OCI-LY7 (cell line): ENCODE measurements around the gene TCF12. TPM values are rescaled to one million over a fixed set of nuclear protein-coding genes. Genes with fewer than 3 reads are reported as not detected.

Source experiments
- BruUV-seq: library from RNA; stranded (reverse); fragments of 400-500 nt; replicated peaks from 2 replicates; lab custom pipeline; 2021; lab: Mats Ljungman, UMichigan
- CTCF ChIA-PET: fragments of 300-600 bp; sonication (Branson Sonifier 250); formaldehyde crosslinking; loops from one replicate; lab custom pipeline; 2022; ENCODE audit warnings: antibody characterized with exemption; ENCODE audit not compliant: unreplicated experiment; lab: Charles Lee
- POLR2A ChIA-PET: fragments of 300-600 bp; sonication (Branson Sonifier 250); formaldehyde crosslinking; loops from one replicate; lab custom pipeline; 2022; ENCODE audit warnings: antibody characterized with exemption; lab: Charles Lee
- DNase-seq: peaks from one replicate; pipeline ENCODE4 v3.0.0-alpha.2; 2015; ENCODE audit warnings: low spot score
- H2AFZ ChIP-seq: fragments of 200-600 bp; sonication (generic), shearing (Covaris generic); 2 replicates; pipeline ENCODE4 v1.6.1; 2014; ENCODE audit warnings: mild to moderate bottlenecking, antibody characterized with exemption, low read length, moderate library complexity
- H3K27ac ChIP-seq: fragments of 200-600 bp; sonication (generic); 2 replicates; pipeline ENCODE4 v1.5.1; 2014; ENCODE audit warnings: mixed run types, low read depth, mild to moderate bottlenecking, moderate library complexity, low read length, inconsistent platforms; ENCODE audit not compliant: poor library complexity, severe bottlenecking
- H3K36me3 ChIP-seq: fragments of 200-600 bp; sonication (generic); 2 replicates; pipeline ENCODE4 v1.6.1; 2014; ENCODE audit warnings: mild to moderate bottlenecking, antibody characterized with exemption, low read length, moderate library complexity, mixed read lengths; ENCODE audit not compliant: insufficient read depth
- H3K4me1 ChIP-seq: fragments of 200-600 bp; sonication (generic); 2 replicates; pipeline ENCODE4 v1.5.1; 2014; ENCODE audit warnings: mild to moderate bottlenecking, low read length; ENCODE audit not compliant: insufficient read depth, poor library complexity, severe bottlenecking
- H3K4me2 ChIP-seq: fragments of 200-600 bp; sonication (generic); 2 replicates; pipeline ENCODE4 v1.6.1; 2014; ENCODE audit warnings: mild to moderate bottlenecking, low read length
- H3K4me3 ChIP-seq: fragments of 200-600 bp; sonication (generic); 2 replicates; pipeline ENCODE4 v1.5.1; 2014; ENCODE audit warnings: mild to moderate bottlenecking, low read depth, low read length; ENCODE audit not compliant: poor library complexity, severe bottlenecking
- H3K79me2 ChIP-seq: fragments of 200-600 bp; sonication (generic); 2 replicates; pipeline ENCODE4 v1.6.1; 2016; ENCODE audit warnings: low read depth, mild to moderate bottlenecking, low read length, moderate library complexity, mixed read lengths; ENCODE audit not compliant: insufficient read depth
- H3K9me2 ChIP-seq: fragments of 200-600 bp; sonication (generic); 2 replicates; pipeline ENCODE4 v1.6.1; 2016; ENCODE audit warnings: mild to moderate bottlenecking, low read length, mixed read lengths; ENCODE audit not compliant: insufficient read depth
- H3K9me3 ChIP-seq: fragments of 200-600 bp; sonication (generic); 2 replicates; pipeline ENCODE4 v1.6.1; 2014; ENCODE audit warnings: mild to moderate bottlenecking, mixed run types, low read length, mixed read lengths
- H4K20me1 ChIP-seq: fragments of 200-600 bp; sonication (generic); 2 replicates; pipeline ENCODE4 v1.6.1; 2014; ENCODE audit warnings: mild to moderate bottlenecking, antibody characterized with exemption, low read length, moderate library complexity, mixed read lengths; ENCODE audit not compliant: insufficient read depth
- CTCF ChIP-seq: fragments of 200-600 bp; sonication (generic); conservative IDR thresholded peaks from 2 replicates; pipeline ENCODE4 v1.5.1; 2014; ENCODE audit warnings: mild to moderate bottlenecking, antibody characterized with exemption, low read length, moderate library complexity, mixed read lengths
- EZH2phosphoT487 ChIP-seq: fragments of 200-600 bp; sonication (generic); IDR thresholded peaks from 2 replicates; pipeline ENCODE4 v1.6.1; 2018; ENCODE audit warnings: low read depth, borderline replicate concordance, mild to moderate bottlenecking, mixed run types, antibody characterized with exemption, low read length, moderate library complexity, mixed read lengths
- intact Hi-C: fragments of 100-400 bp; cut with micrococcal nuclease; formaldehyde crosslinking; loops from one replicate; pipeline ENCODE4 v1.10.0; 2022; ENCODE audit not compliant: unreplicated experiment
- total RNA-seq, 2 experiments: library from RNA; depleted of rRNA in 1 of 2; stranded (reverse); fragments of >200 nt in 1 of 2; shearing (Covaris generic) in 1 of 2; gene quantifications; 2 replicates each; pipeline ENCODE4 v1.2.3, GENCODE V29; 2014 to 2022

TCF12 gene
- total RNA-seq, 2 experiments from 2014 or later = 51.6 to 139 TPM

- Histone ChIP-seq H3K9me2 (no peaks in the 10 kb centered on the region), H4K20me1 (no peaks in the 10 kb centered on the region), H3K4me1 (peaks cover 4% of the 10 kb centered on the region), H3K9me3 (no peaks in the 10 kb centered on the region), H3K36me3 (no peaks in the 10 kb centered on the region), H3K27ac (no peak overlapping the region), H2AFZ (no peak overlapping the region), H3K79me2 (no peaks in the 10 kb centered on the region), H3K4me2 (no peak overlapping the region), H3K4me3 (no peak overlapping the region)
- no TSS peak for BruUV-seq
- POLR2A ChIA-PET = interaction anchor here (0.6 to 1.3 kb wide), 4 partner anchors 40 to 755 kb away, joined by 3 to 5 read pairs (median 3); no protein-coding TSS in a partner anchor
- DNase-seq = no peak
- TF ChIP-seq EZH2phosphoT487 = no peak
- TF ChIP-seq CTCF = no peak
- intact Hi-C loops = no loop called here
- CTCF ChIA-PET = no interaction called here
Observed at GRCh38 chr15:57220205-57220604, 301.8 kb downstream of the TCF12 start.

GRCh38 chr15:57221134-57221533 is 302.7 kb downstream of the TCF12 start:
- CTCF ChIA-PET = no interaction called here
- Histone ChIP-seq H3K79me2 (no peaks in the 10 kb centered on the region), H2AFZ (no peak overlapping the region), H3K9me2 (no peaks in the 10 kb centered on the region), H3K9me3 (no peaks in the 10 kb centered on the region), H3K27ac (no peak overlapping the region), H3K4me3 (no peak overlapping the region), H3K36me3 (no peaks in the 10 kb centered on the region), H4K20me1 (no peaks in the 10 kb centered on the region), H3K4me1 (peaks cover 4% of the 10 kb centered on the region), H3K4me2 (no peak overlapping the region)
- TF ChIP-seq EZH2phosphoT487 (no peak), CTCF (no peak)
- intact Hi-C loops = no loop called here
- POLR2A ChIA-PET = interaction anchor here (1.3 kb wide), 1 partner anchor 39 kb away, joined by 5 read pairs; no protein-coding TSS in a partner anchor
- no peak for DNase-seq
- BruUV-seq = no TSS peak

DNA sequence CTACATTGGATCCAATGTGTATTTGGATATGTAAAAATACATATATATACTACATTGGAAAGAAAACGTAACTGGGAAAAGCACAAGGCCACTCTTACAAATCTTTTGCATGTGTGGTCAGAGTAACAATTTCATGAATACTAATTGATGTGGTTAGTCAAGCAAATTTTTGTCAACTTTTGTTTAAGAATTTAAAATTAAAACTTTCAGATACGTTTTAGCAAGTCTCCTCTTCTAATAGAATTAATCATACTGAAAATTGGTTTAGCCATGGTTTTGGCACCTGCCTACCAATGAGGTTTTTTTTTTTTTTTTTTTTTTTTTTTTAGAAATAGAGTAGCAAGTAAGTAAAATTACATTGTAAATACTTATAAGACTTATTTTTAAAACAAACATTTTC is 304.9 kb downstream of the TCF12 start:
- H2AFZ ChIP-seq = no peak overlapping the region
- ChIA-PET POLR2A (interaction anchor here (0.8 kb wide), 1 partner anchor 13 kb away, joined by 4 read pairs; no protein-coding TSS in a partner anchor), CTCF (no interaction called here)
- TF ChIP-seq CTCF (no peak), EZH2phosphoT487 (no peak)
- no peaks in the 10 kb centered on the region for H3K36me3 ChIP-seq
- no peak for DNase-seq
- no peak overlapping the region for H3K4me2 ChIP-seq
- no peak overlapping the region for H3K4me3 ChIP-seq
- no peaks in the 10 kb centered on the region for H4K20me1 ChIP-seq
- peaks cover 4% of the 10 kb centered on the region for H3K4me1 ChIP-seq
- H3K27ac ChIP-seq = no peak overlapping the region
- BruUV-seq = no TSS peak
- intact Hi-C loops = no loop called here
- H3K9me3 ChIP-seq = no peaks in the 10 kb centered on the region
- H3K79me2 ChIP-seq = no peaks in the 10 kb centered on the region
- no peaks in the 10 kb centered on the region for H3K9me2 ChIP-seq
